H9 (cell line): ENCODE data around the gene FCMR. TPM values are rescaled to one million over a fixed set of nuclear protein-coding genes. Genes with fewer than 3 reads are reported as not detected.

Experiments
- DNase-seq: peaks from one replicate; pipeline ENCODE4 v3.0.0-alpha.2; 2017
- H2AFZ ChIP-seq: one replicate; pipeline ENCODE4 v1.6.1; 2013; ENCODE audit warnings: mild to moderate bottlenecking, low read length, control low read depth, moderate library complexity
- H2AK5ac ChIP-seq: 2 replicates; pipeline ENCODE4 v1.6.1; 2013; ENCODE audit warnings: low read length, control low read depth, mixed read lengths; ENCODE audit not compliant: insufficient read length
- H2BK120ac ChIP-seq: one replicate; pipeline ENCODE4 v1.6.1; 2013; ENCODE audit warnings: low read depth, mild to moderate bottlenecking, low read length, control low read depth, inconsistent platforms; ENCODE audit not compliant: poor library complexity, severe bottlenecking
- H2BK12ac ChIP-seq: 2 replicates; pipeline ENCODE4 v1.6.1; 2013; ENCODE audit warnings: low read length, control low read depth, mixed read lengths, low read depth; ENCODE audit not compliant: insufficient read length
- H2BK15ac ChIP-seq: 2 replicates; pipeline ENCODE4 v1.6.1; 2013; ENCODE audit warnings: low read depth, low read length, control low read depth
- H2BK20ac ChIP-seq: one replicate; pipeline ENCODE4 v1.6.1; 2013; ENCODE audit warnings: low read depth, mild to moderate bottlenecking, low read length, control low read depth, inconsistent platforms; ENCODE audit not compliant: poor library complexity, severe bottlenecking
- H2BK5ac ChIP-seq: 2 replicates; pipeline ENCODE4 v1.6.1; 2013; ENCODE audit warnings: low read length, control low read depth, mixed read lengths; ENCODE audit not compliant: insufficient read length
- H3K14ac ChIP-seq: 2 replicates; pipeline ENCODE4 v1.6.1; 2013; ENCODE audit warnings: low read length, control low read depth; ENCODE audit not compliant: insufficient read depth
- H3K18ac ChIP-seq: 2 replicates; pipeline ENCODE4 v1.6.1; 2013; ENCODE audit warnings: low read depth, mild to moderate bottlenecking, mixed read lengths, low read length, control low read depth; ENCODE audit not compliant: insufficient read length
- H3K23ac ChIP-seq: 2 replicates; pipeline ENCODE4 v1.6.1; 2013; ENCODE audit warnings: low read length, control low read depth, mixed read lengths, low read depth; ENCODE audit not compliant: insufficient read length
- H3K23me2 ChIP-seq: 2 replicates; pipeline ENCODE4 v1.6.1; 2013; ENCODE audit warnings: low read depth, mild to moderate bottlenecking, mixed read lengths, low read length, control low read depth; ENCODE audit not compliant: insufficient read length, poor library complexity, severe bottlenecking
- H3K27ac ChIP-seq: 2 replicates; pipeline ENCODE4 v1.5.1; 2013; ENCODE audit warnings: low read length, control low read depth, mixed read lengths, low read depth; ENCODE audit not compliant: insufficient read length
- H3K27me3 ChIP-seq: 2 replicates; pipeline ENCODE4 v1.6.1; 2013; ENCODE audit warnings: low read length, control low read depth, inconsistent platforms; ENCODE audit not compliant: insufficient read depth
- H3K4ac ChIP-seq: 2 replicates; pipeline ENCODE4 v1.6.1; 2013; ENCODE audit warnings: low read depth, mild to moderate bottlenecking, control low read depth, inconsistent platforms, low read length, moderate library complexity
- H3K4me1 ChIP-seq: 2 replicates; pipeline ENCODE4 v1.6.1; 2013; ENCODE audit warnings: low read length, control low read depth, inconsistent platforms; ENCODE audit not compliant: insufficient read depth
- H3K4me2 ChIP-seq: 2 replicates; pipeline ENCODE4 v1.6.1; 2013; ENCODE audit warnings: low read length, control low read depth, mixed read lengths; ENCODE audit not compliant: insufficient read length, insufficient read depth
- H3K56ac ChIP-seq: 2 replicates; pipeline ENCODE4 v1.6.1; 2013; ENCODE audit warnings: low read depth, mild to moderate bottlenecking, mixed read lengths, low read length, control low read depth; ENCODE audit not compliant: insufficient read length
- H3K79me1 ChIP-seq: 2 replicates; pipeline ENCODE4 v1.6.1; 2013; ENCODE audit warnings: low read depth, mild to moderate bottlenecking, moderate library complexity, low read length, control low read depth, inconsistent platforms; ENCODE audit not compliant: insufficient read depth, poor library complexity, severe bottlenecking
- H3K79me2 ChIP-seq: 2 replicates; pipeline ENCODE4 v1.6.1; 2013; ENCODE audit warnings: low read length, control low read depth, inconsistent platforms; ENCODE audit not compliant: insufficient read depth
- H3K9ac ChIP-seq: 2 replicates; pipeline ENCODE4 v1.6.1; 2013; ENCODE audit warnings: low read length, control low read depth, mixed read lengths; ENCODE audit not compliant: insufficient read length; ENCODE audit errors: extremely low read depth
- H3K9me3 ChIP-seq: one replicate; pipeline ENCODE4 v1.6.1; 2013; ENCODE audit warnings: low read depth, low read length, inconsistent platforms; ENCODE audit not compliant: control insufficient read depth
- H3T11ph ChIP-seq: one replicate; pipeline ENCODE4 v1.6.1; 2013; ENCODE audit warnings: mild to moderate bottlenecking, low read length, control low read depth, inconsistent platforms
- H4K20me1 ChIP-seq: one replicate; pipeline ENCODE4 v1.6.1; 2013; ENCODE audit not compliant: control insufficient read depth, insufficient read length, insufficient read depth
- H4K5ac ChIP-seq: 2 replicates; pipeline ENCODE4 v1.6.1; 2013; ENCODE audit warnings: low read depth, mild to moderate bottlenecking, mixed read lengths, low read length, control low read depth; ENCODE audit not compliant: insufficient read length
- H4K8ac ChIP-seq: replicated peaks from 2 replicates; pipeline ENCODE4 v1.6.1; 2013; ENCODE audit warnings: low read length, control low read depth, mixed read lengths, low read depth; ENCODE audit not compliant: insufficient read length
- H4K91ac ChIP-seq: 2 replicates; pipeline ENCODE4 v1.6.1; 2013; ENCODE audit warnings: low read depth, mild to moderate bottlenecking, moderate library complexity, mixed read lengths, low read length, control low read depth; ENCODE audit not compliant: insufficient read length
- H3K27ac Mint-ChIP-seq, 3 experiments: 2 replicates in 2 of 3; 3 replicates in 1 of 3; pipeline ENCODE4 v1.8.0; 2020 to 2021; ENCODE audit warnings: mixed read lengths in 3 of 3, mild to moderate bottlenecking in 1 of 3, moderate library complexity in 1 of 3
- H3K27me3 Mint-ChIP-seq: 2 replicates; pipeline ENCODE4 v1.8.0; 2021; ENCODE audit warnings: low read depth, mild to moderate bottlenecking, moderate library complexity, mixed read lengths
- H3K36me3 Mint-ChIP-seq, 3 experiments: 2 replicates in 2 of 3; 3 replicates in 1 of 3; pipeline ENCODE4 v1.8.0; 2020 to 2021; ENCODE audit warnings: low read depth in 3 of 3, mixed read lengths in 3 of 3; ENCODE audit not compliant: insufficient read depth in 1 of 3
- H3K4me1 Mint-ChIP-seq, 2 experiments: 2 replicates each; pipeline ENCODE4 v1.8.0; 2020; ENCODE audit warnings: mixed read lengths in 2 of 2
- H3K4me3 Mint-ChIP-seq, 2 experiments: 2 replicates in 1 of 2; 3 replicates in 1 of 2; pipeline ENCODE4 v1.8.0; 2020 to 2021; ENCODE audit warnings: mild to moderate bottlenecking in 2 of 2, mixed read lengths in 2 of 2, moderate library complexity in 1 of 2
- H3K9me3 Mint-ChIP-seq, 2 experiments: 2 replicates in 1 of 2; 3 replicates in 1 of 2; pipeline ENCODE4 v1.8.0; 2020; ENCODE audit warnings: mild to moderate bottlenecking in 2 of 2, mixed read lengths in 2 of 2, moderate library complexity in 1 of 2
- CTCF ChIP-seq: fragments of 200-600 bp; sonication (generic); conservative IDR thresholded peaks from 3 replicates; pipeline ENCODE4 v1.8.0; 2021; ENCODE audit warnings: antibody characterized with exemption, mild to moderate bottlenecking
- WGBS: extraction: QIAGEN DNeasy Blood & Tissue Kit; methylation state at CpG from one replicate; pipeline ENCODE4 v1.1.7; 2013; ENCODE audit warnings: missing lambda C conversion rate, low lambda C conversion rate, mixed read lengths; ENCODE audit not compliant: insufficient read length; ENCODE audit errors: extremely low coverage; 5-methylcytosine and 5-hydroxymethylcytosine counted together
- total RNA-seq: library from RNA; stranded (reverse); gene quantifications from 2 replicates; pipeline ENCODE4 v1.2.1, GENCODE V29; 2021

FCMR gene
- total RNA-seq, 1 experiment from 2014 or later = not detected

GRCh38 chr1:206909883-206910318 is 11.8 kb downstream of the FCMR start:
- Mint-ChIP-seq H3K9me3 (no peaks in the 10 kb centered on the region; a peak in 1 of 5 replicates), H3K36me3 (no peaks in the 10 kb centered on the region; a peak in 1 of 7 replicates), H3K27ac (no peak overlapping the region; a peak in 1 of 7 replicates), H3K27me3 (peaks cover 70% of the 10 kb centered on the region), H3K4me3 (peak overlapping the region; percentile 66 to 79), H3K4me1 (peaks cover 5 to 20% of the 10 kb centered on the region in 2 experiments)
- Histone ChIP-seq H3K4ac (no peak overlapping the region), H3K9me3 (no peaks in the 10 kb centered on the region), H3K27ac (no peak overlapping the region), H3K4me2 (peak overlapping the region; percentile 92), H2BK12ac (no peak overlapping the region), H2BK120ac (no peak overlapping the region), H4K8ac (no peak overlapping the region), H3K9ac (no peak overlapping the region), H2BK5ac (no peak overlapping the region), H2AFZ (no peak overlapping the region), H4K5ac (no peak overlapping the region), H2AK5ac (no peak overlapping the region), H3K56ac (no peak overlapping the region), H4K20me1 (no peaks in the 10 kb centered on the region), H3K14ac (no peak overlapping the region), H2BK15ac (no peak overlapping the region), H3K79me1 (no peaks in the 10 kb centered on the region), H3K27me3 (peaks cover 11% of the 10 kb centered on the region; the same call in 1 of the 2 replicates), H3T11ph (no peak overlapping the region), H4K91ac (no peak overlapping the region), H3K18ac (no peak overlapping the region), H3K23me2 (peaks cover 6% of the 10 kb centered on the region), H3K23ac (no peak overlapping the region), H3K79me2 (no peaks in the 10 kb centered on the region), H3K4me1 (0 out of 2 replicates have a peak, but pooled peaks cover 3% of the 10 kb centered on the region), H2BK20ac (no peak overlapping the region)
- no peak for TF ChIP-seq CTCF
- no CpG with 5 or more reads among the region's 14 CpGs for WGBS
- no peak for DNase-seq
